HG03108 (cell line): ENCODE results near the gene TENT5A.

Experiments
- ATAC-seq: cut with Tn5 transposase; IDR thresholded peaks from one replicate; pipeline ENCODE4 v1.9.1; 2021; ENCODE audit warnings: moderate library complexity; ENCODE audit not compliant: unreplicated experiment

The TENT5A gene

DNA sequence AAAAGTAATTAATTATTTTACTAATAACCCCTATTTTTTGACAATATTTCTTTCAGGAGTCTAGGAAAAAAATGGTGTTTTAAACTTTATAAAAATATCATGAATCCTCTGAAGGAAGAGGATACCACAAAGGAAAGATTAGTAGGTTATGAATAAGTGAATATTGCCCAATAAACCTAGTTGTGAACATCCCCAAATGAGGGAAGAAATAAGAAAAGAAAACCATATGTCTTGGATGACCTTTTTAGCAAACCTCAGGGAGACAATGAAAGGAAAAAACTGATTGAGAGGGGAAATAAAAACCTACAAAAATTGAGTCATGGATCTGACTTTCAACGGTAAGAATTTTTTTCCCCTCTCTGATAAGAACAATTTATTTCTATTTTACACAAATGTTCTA, 34.4 kb downstream of the TENT5A start:
- no peak for ATAC-seq

- no peak for ATAC-seq
Measured at GRCh38 chr6:81714684-81715083, 37.8 kb downstream of the TENT5A start.

DNA sequence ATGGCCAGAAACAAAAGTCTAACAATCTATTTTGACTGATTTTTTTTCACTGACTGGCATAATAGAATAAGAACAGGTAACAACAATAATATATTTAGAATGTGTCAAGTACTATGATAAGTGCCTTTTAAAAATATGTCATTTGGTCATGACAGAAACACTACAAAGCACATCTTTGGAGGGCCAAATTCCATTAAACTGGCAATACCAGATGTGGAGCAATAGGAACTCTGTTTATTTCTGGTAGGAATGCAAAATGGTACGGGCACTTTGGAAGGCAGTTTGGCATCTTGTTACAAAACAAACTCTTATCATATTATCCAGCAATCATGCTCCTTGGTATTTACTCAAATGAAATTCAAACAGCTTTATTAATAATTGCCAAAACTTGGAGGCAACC, 39.3 kb downstream of the TENT5A start:
- no peak for ATAC-seq

GRCh38 chr6:81708113-81708699, 44.3 kb downstream of the TENT5A start:
- no peak for ATAC-seq

DNA sequence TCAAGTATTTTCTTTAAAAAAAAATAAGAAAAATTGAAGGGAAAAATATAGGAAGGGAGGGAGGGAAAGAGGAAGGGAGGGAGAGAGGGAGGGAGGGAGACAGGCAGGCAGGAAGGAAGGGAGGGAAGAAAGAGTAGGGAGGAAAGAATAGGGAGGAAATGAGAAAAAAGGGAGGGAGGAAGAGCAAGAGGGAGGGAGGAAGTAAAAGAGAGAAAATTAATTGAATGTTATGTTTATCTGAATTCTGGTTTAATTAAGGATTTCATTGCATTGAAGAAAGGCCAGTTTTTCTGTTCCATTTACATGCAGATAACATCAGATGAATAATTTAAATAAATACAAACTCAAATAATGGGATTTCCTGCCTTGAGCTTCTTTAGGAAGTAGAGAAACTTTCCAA, 47.8 kb downstream of the TENT5A start:
- no peak for ATAC-seq

- ATAC-seq = no peak
Measured at GRCh38 chr6:81700414-81700813, 52.1 kb downstream of the TENT5A start.

- ATAC-seq = no peak
Measured at GRCh38 chr6:81697559-81697958, 54.9 kb downstream of the TENT5A start.

DNA sequence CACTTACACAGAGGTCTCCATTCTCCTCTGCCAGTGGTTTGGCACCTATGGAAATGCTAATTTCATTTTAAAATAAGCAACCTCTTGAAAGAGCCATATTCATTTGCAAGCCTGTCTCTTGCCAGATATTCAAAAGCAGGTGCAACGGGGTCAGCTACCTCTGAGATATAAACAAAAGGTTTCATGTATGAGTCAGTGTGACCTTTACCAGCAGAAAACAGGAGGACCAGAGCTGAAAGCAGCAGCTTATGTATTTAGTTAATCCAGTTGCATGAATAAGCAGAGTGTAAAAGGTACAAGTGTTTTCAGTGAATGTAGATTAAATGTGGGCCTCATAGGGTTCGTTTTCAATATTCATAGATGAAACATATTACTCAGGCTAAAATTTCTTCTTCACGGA, 56.0 kb downstream of the TENT5A start:
- ATAC-seq = no peak
